Skin of body (tissue), 2 donors: ENCODE results near the gene DDOST. TPM values are rescaled to one million over a fixed set of nuclear protein-coding genes. Genes with fewer than 3 reads are reported as not detected.
A peak's percentile ranks its signal among the peaks of the same experiment; 100 is the strongest.
"Not testable (repeated sequence)": the region's sequence is repeated elsewhere in the genome, so short reads cannot be mapped to it uniquely, and the experiment has no call there.

Experiments used
- DNase-seq: peaks from one replicate; lab custom pipeline; 2025; lab: John Stamatoyannopoulos, UW
- total RNA-seq: library from RNA; depleted of rRNA; stranded (reverse); fragments of >200 nt; gene quantifications from one replicate; pipeline ENCODE4 v1.2.3, GENCODE V29; 2014

Gene DDOST
- total RNA-seq, 1 donor from 2014 or later, result 99.2 TPM

- DNase-seq, result no peak
These were observed 30.7 kb upstream of the DDOST start for GRCh38 chr1:20691872-20692271.

GRCh38 chr1:20689645-20690056 lies 28.5 kb upstream of the DDOST start:
- no peak for DNase-seq

GRCh38 chr1:20686883-20687725 lies 25.9 kb upstream of the DDOST start:
- no peak for DNase-seq

GRCh38 chr1:20685741-20686140 lies 24.6 kb upstream of the DDOST start:
- DNase-seq, result no peak

- DNase-seq, result peak; percentile 9
These were observed 24.0 kb upstream of the DDOST start for GRCh38 chr1:20685099-20685662.

GRCh38 chr1:20684651-20685050 lies 23.5 kb upstream of the DDOST start:
- DNase-seq, result no peak

DNA sequence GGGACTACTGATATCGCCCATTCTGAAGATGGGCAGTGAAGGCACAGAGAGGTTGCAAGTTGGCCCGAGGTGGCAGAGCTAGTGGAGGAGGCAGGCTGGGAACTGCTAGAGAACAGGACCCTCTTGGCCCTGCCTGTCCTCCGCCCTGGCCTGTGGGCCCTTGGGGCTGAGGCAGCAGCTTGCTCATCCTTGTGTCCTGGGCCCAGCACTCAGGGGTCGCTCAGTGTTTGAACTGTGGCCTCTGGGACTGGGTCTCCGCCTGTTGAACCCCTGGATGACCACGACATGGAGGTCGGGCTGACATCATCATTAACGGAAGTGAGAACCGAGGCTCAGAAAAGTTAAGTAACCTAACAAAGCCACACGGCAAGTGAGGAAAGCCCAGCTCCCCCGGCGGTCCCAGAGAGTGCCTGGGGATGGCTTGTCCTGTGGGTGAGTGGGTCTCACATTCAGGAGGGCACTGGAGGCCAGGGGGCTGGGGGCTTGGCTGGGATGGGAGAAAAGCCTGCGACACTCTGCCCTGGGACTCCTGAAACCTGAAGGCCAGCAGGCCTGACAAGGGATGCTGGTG lies 23.0 kb upstream of the DDOST start:
- DNase-seq, result no peak

GRCh38 chr1:20683614-20684013 lies 22.4 kb upstream of the DDOST start:
- DNase-seq, result no peak

- DNase-seq, result no peak
These were observed 21.5 kb upstream of the DDOST start for GRCh38 chr1:20682571-20683236.

DNA sequence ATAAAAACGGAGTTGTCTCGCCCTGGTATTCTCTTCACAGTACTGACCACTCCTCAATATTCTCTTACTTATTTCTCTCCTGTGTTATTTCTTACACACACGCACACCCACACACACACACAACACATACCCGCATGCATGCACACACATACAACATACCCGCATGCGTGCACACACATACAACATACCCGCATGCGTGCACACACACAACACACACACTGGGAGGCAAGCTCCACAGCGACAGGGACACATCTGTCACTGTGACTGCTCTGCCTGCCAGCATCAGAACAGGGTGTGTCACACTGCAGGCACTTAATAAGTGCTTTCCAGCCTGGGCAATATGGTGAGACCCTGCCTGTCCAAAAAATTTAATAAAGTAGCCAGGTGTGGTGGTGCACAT lies 20.8 kb upstream of the DDOST start:
- no peak for DNase-seq

DNA sequence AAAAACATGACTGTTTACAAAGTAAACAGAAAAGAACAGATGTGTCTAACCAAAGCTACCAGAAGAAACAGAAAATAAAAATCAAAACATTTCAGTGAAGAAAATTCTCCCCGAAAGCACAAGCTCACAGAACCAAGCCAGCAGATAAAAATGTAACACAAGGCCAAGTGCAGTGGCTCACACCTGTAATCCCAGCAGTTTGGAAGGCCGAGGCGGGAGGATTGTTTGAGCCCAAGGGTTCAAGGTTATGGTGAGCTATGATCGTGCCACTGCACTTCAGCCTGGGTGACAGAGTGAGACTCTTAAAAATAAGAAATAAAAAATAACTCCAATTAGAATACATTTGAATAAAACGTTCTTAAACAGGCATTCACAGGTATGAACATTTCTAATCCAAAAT lies 19.1 kb upstream of the DDOST start:
- no peak for DNase-seq

DNA sequence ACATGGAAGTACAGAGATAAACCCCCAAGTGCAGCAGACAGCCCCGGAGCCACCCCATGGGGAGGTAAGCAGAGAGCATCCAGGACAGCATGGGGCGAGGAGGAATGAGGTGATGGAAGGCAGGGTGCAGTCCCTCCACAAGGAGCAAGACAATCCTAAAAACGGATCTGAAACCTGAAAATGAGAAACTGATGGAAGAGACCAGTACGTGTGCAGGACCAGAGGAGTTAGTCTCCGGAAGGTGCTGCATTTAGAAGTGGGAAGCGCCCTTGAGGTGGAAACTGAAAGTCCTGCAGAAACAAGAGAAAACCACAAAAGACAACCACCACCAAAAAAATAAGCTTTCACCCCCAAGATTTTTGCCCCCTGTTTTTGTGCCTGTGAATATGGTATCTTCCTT lies 17.4 kb upstream of the DDOST start:
- no peak for DNase-seq

DNA sequence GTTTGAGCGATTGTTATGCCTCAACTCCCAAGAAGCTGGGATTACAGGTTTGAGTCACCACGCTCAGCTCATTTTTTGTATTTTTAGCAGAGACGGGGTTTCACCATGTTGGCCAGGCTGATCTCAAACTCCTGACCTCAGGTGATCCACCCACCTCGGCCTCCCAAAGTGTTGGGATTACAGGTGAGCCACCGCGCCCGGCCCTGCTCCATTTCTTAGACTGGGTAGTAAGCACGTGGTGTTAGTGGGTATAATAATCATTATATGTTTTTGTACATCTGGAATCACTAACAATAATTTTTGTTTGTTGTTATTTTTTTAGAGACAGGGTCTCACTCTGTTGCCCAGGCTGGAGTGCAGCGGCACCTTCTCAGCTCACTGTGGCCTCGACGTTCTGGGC lies 12.5 kb upstream of the DDOST start:
- DNase-seq, result not testable (repeated sequence)

DNA sequence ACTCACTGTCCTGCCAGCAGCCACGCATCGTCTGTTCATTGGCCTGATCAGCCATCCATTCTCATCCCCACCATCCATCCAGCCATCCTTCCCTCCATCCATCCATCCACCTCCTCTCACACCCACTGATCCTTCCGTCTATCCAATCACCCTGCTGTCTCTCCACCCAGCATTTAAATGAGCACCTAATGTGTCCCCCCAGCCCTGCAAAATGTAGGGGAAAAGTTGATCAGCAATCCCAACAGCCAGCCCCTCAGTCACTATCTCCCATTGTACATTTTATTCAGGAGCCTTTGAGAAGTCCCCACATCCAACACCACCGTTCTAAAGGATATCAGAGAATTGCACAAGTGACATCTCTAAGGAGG lies 11.1 kb upstream of the DDOST start:
- no peak for DNase-seq

DNA sequence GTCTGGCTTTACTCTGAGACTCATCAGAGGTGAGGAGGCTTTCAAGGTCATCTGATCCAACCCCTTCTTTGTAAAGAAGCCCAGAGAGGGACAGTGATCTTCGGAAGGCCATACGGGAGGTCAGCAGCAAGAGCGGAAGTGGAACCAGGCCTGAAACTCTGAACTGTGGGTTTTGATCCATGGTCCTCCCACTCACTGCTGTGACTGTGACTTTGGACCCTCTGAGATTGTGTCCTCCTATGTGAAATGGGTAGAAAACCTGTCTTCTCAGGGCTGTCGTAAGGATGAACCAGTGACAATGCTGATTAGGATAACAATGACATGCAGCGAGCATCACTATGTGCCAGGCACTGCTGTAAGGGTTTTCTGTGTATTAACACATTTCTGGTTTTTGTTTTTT lies 9.8 kb upstream of the DDOST start:
- no peak for DNase-seq

GRCh38 chr1:20668581-20668980 lies 7.4 kb upstream of the DDOST start:
- no peak for DNase-seq

DNA sequence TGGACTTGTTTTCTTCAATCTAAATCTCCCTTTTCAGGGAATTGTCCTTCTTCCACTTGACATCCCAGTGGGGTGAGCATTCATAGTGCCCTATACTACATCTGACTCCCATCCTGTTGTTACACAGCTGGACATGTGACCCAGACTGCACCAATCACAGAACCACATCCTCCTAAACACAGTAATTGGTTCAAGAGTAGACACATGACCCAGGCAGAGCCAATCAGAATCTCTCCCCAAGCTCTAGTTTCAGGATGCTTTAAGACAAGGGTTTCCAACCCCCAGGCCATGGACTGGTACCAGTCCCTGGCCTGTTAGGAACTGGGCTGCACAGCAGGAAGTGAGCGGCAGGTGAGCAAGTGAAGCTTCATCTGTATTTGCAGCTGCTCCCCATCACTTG lies 5.6 kb upstream of the DDOST start:
- DNase-seq, result no peak

DNA sequence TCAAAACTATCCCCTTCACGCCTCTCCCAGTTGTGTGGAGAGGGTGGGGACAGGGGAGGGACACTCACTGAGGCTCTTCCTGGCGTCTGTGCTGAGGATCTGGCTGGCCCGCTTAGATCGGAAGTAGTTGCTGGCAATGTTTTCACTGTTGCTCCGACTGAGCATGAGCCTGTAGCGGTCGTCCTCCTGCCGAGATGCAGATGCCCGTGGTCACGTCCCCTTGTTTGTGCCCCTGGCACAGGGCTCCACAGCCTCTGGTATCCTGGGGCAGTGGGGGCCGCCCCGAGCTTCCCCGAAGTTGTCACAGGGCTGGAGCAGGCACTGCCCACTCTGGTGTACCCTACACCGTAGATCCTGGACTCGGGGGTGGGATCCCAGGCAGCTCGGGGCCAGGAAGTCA lies 5.0 kb upstream of the DDOST start:
- DNase-seq, result no peak

GRCh38 chr1:20665726-20666125 lies 4.6 kb upstream of the DDOST start:
- DNase-seq, result no peak

DNA sequence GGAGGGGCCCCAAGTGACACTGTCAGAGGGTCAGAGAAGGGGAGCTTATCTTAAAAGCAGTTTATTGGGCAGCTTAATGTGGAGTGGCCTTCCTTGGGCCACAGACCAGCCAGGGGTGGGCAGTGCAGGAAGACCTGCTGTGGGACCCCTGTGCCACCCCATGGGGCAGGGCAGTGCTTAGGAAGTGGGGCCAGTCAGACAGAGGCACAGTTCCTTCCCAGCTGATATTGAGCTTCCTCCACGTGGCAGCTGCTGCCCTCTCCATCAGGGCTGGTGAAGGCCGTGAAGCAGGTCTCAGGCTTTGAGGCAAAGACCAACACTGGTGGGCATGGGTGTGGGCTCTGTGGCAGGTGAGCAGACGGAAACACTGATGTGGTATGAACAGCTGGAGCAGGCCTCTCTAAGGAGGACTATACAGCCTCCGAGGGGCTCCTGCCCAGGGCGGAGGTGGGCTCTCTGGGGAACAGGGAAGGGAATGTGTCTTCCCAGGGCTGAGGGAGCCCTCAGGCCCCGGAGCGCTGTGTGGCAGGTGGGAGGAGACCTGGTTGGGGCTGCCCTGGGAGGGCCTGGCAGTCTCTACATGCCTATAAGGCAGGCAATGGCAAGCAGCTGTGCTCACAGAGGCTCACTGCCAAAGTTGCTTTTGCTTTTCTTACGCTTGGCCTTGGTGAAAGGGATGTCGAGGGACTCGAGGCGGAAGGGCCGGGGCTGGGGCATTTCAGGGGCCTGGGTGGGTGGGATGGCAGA lies 3.0 kb upstream of the DDOST start:
- no peak for DNase-seq

DNA sequence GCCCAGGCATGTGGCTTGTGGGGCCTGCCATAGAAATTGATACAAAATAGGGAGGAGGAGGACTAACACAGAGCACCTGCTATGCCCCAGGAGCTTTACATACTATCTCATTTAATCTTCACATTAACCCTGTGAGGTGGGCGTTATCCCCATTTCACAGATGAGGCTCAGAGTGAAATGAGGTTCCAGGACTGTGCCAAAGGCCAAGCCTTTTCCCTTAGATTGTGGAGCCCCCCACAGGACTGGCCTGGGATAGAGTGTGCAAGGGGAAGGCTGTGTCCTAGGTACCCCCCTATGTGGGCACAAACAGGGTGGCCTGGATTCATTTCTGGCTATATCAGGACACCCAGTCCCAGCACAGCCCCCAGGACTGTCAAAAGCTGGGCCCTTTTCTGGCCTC lies 2.2 kb upstream of the DDOST start:
- DNase-seq, result no peak

DNA sequence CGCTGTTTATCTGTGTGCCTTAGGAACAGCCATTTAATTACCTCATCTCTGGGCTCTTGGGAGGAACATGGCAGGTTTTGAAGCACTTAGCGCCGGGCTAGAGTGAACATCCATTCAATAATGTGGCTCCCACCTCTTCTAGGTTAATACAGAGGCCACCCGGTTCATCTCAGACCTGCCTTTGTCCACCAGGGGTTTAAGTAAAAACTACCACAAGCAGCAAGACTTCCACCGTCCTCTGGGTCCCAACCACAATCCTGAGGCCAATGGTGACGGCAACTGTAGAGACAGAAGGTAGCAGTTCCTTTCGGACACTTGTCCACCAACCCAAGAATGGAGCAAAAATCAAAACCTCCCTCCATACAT lies 924 bp upstream of the DDOST start:
- no peak for DNase-seq
